Lung (tissue), 12 donors: ENCODE data around the gene CTRB1. TPM values are rescaled to one million over a fixed set of nuclear protein-coding genes. Genes with fewer than 3 reads are reported as not detected.
"Not testable (repeated sequence)": the region's sequence is repeated elsewhere in the genome, so short reads cannot be mapped to it uniquely, and the experiment has no call there.

Experiments used
- ATAC-seq: fragments of 200-7000 bp; cut with Tn5 transposase; one replicate; pipeline ENCODE4 v1.9.1; 2020; ENCODE audit warnings: moderate number of reproducible peaks; ENCODE audit not compliant: insufficient read depth, low FRiP score
- DNase-seq, 3 donors: peaks; one replicate each; pipeline ENCODE4 v3.0.0-alpha.2; 2013 to 2017
- H3K27ac ChIP-seq, 2 donors: one replicate each; pipeline ENCODE4 v1.5.1; 2013; ENCODE audit warnings: mild to moderate bottlenecking in 2 of 2, moderate library complexity in 2 of 2, control low read depth in 1 of 2, inconsistent platforms in 1 of 2, low read depth in 1 of 2, low read length in 1 of 2
- H3K27me3 ChIP-seq, 3 donors: one replicate each; pipeline ENCODE4 v1.5.1; 2013; ENCODE audit warnings: low read length in 2 of 3; ENCODE audit not compliant: control insufficient read depth in 3 of 3, insufficient read depth in 3 of 3
- H3K36me3 ChIP-seq, 4 donors: one replicate each; pipeline ENCODE4 v1.5.1; 2013; ENCODE audit warnings: low read length in 4 of 4, mild to moderate bottlenecking in 1 of 4, moderate library complexity in 1 of 4; ENCODE audit not compliant: control insufficient read depth in 4 of 4, insufficient read depth in 4 of 4
- H3K4me1 ChIP-seq, 5 donors: one replicate each; pipeline ENCODE4 v1.5.1; 2013; ENCODE audit warnings: low read length in 5 of 5, mild to moderate bottlenecking in 2 of 5, moderate library complexity in 1 of 5; ENCODE audit not compliant: control insufficient read depth in 5 of 5, insufficient read depth in 5 of 5
- H3K4me3 ChIP-seq: one replicate; pipeline ENCODE4 v1.5.1; 2013; ENCODE audit warnings: mild to moderate bottlenecking, control low read depth, moderate library complexity
- H3K9ac ChIP-seq, 2 donors: one replicate each; pipeline ENCODE4 v1.5.1; 2013; ENCODE audit warnings: low read length in 2 of 2, control low read depth in 1 of 2; ENCODE audit not compliant: insufficient read depth in 1 of 2
- H3K9me3 ChIP-seq, 4 donors: one replicate each; pipeline ENCODE4 v1.5.1; 2013; ENCODE audit warnings: low read length in 3 of 4, mild to moderate bottlenecking in 1 of 4, moderate library complexity in 1 of 4; ENCODE audit not compliant: control insufficient read depth in 4 of 4, insufficient read depth in 3 of 4
- CTCF ChIP-seq: IDR thresholded peaks from 2 replicates; pipeline ENCODE4 v1.5.1; 2012; ENCODE audit warnings: mild to moderate bottlenecking; ENCODE audit errors: control extremely low read depth, extremely low read depth
- WGBS, 2 donors: extraction: QIAGEN DNeasy Blood & Tissue Kit; methylation state at CpG; one replicate each; pipeline ENCODE4 v1.1.7; 2013; 5-methylcytosine and 5-hydroxymethylcytosine counted together
- polyA plus RNA-seq, 2 donors: library from polyadenylated mRNA; stranded (reverse); fragments of 200-250 nt; gene quantifications; one replicate each; pipeline ENCODE4 v1.2.1, GENCODE V29; 2013
- total RNA-seq, 2 donors: library from RNA; depleted of rRNA in 1 of 2; stranded (reverse); fragments of >200 nt in 1 of 2; gene quantifications; one replicate each; pipeline ENCODE4 v1.2.1, GENCODE V29; 2014 to 2021
- donor health status: control.
- donor health status: control.
- donor health status: Bipolar disorder and iron deficiency.
- donor health status: healthy.
- donor health status: DM: yes; HTN: yes; CAD: no.

CTRB1 gene
- total and polyA plus RNA-seq, 4 donors = 0.33 to 6.5 (median 0.97) TPM; not detected in 1

DNA sequence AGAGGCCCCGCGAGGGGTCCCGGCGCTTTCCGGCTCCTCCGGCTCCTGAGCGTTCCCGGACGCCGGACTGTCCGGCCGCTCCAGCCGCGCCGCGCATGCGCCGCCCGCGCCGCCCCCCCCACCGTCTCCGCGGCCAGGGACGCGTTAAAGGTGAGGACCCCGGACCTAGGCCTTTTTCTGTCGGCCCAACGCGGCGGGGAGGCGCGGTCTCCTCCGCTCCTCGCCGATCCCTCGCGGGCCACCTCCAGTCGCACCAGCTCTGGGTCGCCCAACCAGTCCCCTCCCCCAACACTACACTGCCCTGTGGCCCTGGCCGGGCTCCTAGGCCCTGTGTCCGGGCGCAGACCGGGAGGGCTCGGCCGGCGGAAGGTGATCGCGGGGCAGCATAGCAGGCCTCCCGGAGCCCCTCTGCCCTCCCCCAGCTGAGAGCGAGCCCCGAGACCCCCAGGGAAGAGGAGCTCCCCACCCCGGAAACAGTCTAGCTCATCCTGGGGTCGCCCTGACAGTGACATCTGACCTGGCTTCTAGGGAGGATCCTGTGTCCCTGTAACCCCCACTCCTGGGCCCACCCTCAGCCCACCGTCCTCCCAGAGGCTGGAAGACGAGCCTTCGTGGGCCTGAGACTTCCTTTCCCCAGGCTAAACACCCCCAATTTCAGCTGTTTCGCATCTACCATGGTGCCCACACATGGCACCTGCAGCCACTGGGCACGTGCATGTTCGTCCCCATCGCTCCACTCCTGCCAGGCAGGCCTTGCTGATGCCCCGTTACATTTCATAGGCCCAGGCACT, 47.3 kb downstream of the CTRB1 start:
- DNase-seq (peak; percentile 77 to 83 (median 82)), ATAC-seq (peak; percentile 85)
- WGBS, 2 donors = 11 to 14% methylated on average over 42 to 62 of the region's 62 CpGs
- Histone ChIP-seq H3K4me3 (peak overlapping the region; percentile 87), H3K4me1 (peaks cover 20 to 49% (median 39%) of the 10 kb centered on the region in 5 donors), H3K9me3 (no peaks in the 10 kb centered on the region), H3K27me3 (no peaks in the 10 kb centered on the region), H3K9ac (peak overlapping the region in 1 of 2 donors; percentile 86), H3K27ac (peak overlapping the region; percentile 95 to 97), H3K36me3 (peaks cover 0 to 3% (median 1%) of the 10 kb centered on the region in 4 donors)
- no peak for TF ChIP-seq CTCF

- no peaks in the 10 kb centered on the region for H3K27me3 ChIP-seq
- 83% methylated on average over 24 to 27 of the region's 27 CpGs for WGBS, 2 donors
- peaks cover 0 to 3% (median 1%) of the 10 kb centered on the region in 4 donors for H3K36me3 ChIP-seq
- DNase-seq (no peak), ATAC-seq (no peak)
- H3K4me1 ChIP-seq = peaks cover 16 to 45% (median 34%) of the 10 kb centered on the region in 5 donors
- H3K4me3 ChIP-seq = no peak overlapping the region
- no peak for TF ChIP-seq CTCF
- H3K9ac ChIP-seq = no peak overlapping the region
- H3K9me3 ChIP-seq = no peaks in the 10 kb centered on the region
- H3K27ac ChIP-seq = peak overlapping the region in 1 of 2 donors; percentile 2
Observed at GRCh38 chr16:75266738-75267630, 48.2 kb downstream of the CTRB1 start.

DNA sequence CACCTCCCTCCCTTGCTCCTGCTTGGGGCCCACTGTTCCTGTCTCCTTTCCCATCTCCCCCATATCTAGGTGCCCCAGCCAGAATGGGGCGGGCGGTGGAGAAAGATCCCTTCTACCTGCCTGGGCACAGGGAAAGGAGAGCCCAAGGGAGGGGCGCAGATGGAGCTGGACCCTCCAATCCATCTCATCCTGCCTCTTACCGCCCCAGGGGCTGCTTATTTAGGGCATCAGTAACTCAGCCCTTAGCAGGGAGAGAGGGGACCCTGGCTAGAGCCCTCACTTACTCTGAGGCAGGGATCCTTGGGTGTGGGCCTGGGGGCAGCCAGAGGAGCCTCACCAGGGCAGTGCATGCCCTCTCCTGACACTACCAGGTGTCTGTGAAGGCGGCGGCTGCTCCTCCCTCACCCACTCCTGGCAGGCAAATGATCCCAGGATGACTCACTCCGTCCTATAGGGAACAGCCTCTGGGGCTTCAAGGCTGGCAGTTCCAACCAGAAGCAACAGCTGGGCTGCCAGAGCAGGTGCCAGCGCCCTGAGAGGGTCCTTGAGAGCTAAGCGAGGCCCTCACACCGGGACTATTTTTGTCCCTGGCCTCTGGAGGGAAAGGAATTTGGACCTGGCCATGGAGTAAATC, 49.0 kb downstream of the CTRB1 start:
- ATAC-seq = no peak
- no peaks in the 10 kb centered on the region for H3K27me3 ChIP-seq

DNA sequence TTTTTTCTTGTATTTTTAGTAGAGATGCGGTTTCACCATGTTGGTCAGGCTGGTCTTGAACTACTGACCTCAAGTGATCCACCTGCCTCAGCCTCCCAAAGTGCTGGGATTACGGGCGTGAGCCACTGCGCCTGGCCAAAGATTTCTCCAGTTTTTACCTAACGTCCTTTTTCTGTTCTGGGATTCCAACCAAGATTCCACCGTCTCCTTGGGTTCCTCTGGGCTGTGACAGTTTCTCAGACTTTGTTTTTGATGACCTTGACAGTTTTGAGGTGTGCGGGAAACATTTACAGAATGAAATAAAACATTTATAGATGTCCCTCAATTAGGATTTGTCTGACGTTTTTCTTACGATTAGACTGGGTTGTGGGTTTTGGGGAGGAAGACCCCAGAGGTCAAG, 50.6 kb downstream of the CTRB1 start:
- not testable (repeated sequence) for H3K9ac ChIP-seq, H3K27me3 ChIP-seq, DNase-seq, H3K9me3 ChIP-seq, H3K4me3 ChIP-seq, H3K27ac ChIP-seq, ATAC-seq, H3K36me3 ChIP-seq
- WGBS, 2 donors = 53 to 64% methylated on average over 9 of the region's 9 CpGs
- H3K4me1 ChIP-seq = peaks cover 0 to 26% (median 15%) of the 10 kb centered on the region in 5 donors

More for the DNA sequence above, 49.0 kb downstream of the CTRB1 start:
- peak overlapping the region; percentile 10 to 52 for H3K27ac ChIP-seq
- DNase-seq = peak; percentile 23 to 64 (median 53)
- no peak overlapping the region for H3K4me3 ChIP-seq
- H3K9me3 ChIP-seq = no peaks in the 10 kb centered on the region
- 68 to 83% methylated on average over 10 of the region's 10 CpGs for WGBS, 2 donors
- no peak for TF ChIP-seq CTCF
- peaks cover 0 to 3% (median under 1%) of the 10 kb centered on the region in 4 donors for H3K36me3 ChIP-seq
- H3K9ac ChIP-seq = no peak overlapping the region
- H3K4me1 ChIP-seq = peaks cover 8 to 43% (median 31%) of the 10 kb centered on the region in 5 donors
